Fibroblast of upper back skin (primary cell): Measurements from ENCODE around the gene COL18A1.

Experiments used
- DNase-seq: peaks from one replicate; pipeline ENCODE4 v3.0.0-alpha.2; 2013

Gene COL18A1

GRCh38 chr21:45470773-45471524 lies 66.0 kb downstream of the COL18A1 start:
- DNase-seq = peak; percentile 86

- peak; percentile 56 for DNase-seq
Measured at GRCh38 chr21:45471525-45472221, 66.7 kb downstream of the COL18A1 start.

- no peak for DNase-seq
Measured at GRCh38 chr21:45472445-45473365, 67.7 kb downstream of the COL18A1 start.

- no peak for DNase-seq
Measured at GRCh38 chr21:45473496-45474322, 68.7 kb downstream of the COL18A1 start.

GRCh38 chr21:45474323-45474950 lies 69.5 kb downstream of the COL18A1 start:
- no peak for DNase-seq

GRCh38 chr21:45475004-45475685 lies 70.2 kb downstream of the COL18A1 start:
- DNase-seq = no peak

GRCh38 chr21:45475797-45476570 lies 71.0 kb downstream of the COL18A1 start:
- DNase-seq = no peak

GRCh38 chr21:45476582-45476981 lies 71.6 kb downstream of the COL18A1 start:
- DNase-seq = no peak

- DNase-seq = no peak
Measured at GRCh38 chr21:45477176-45478114, 72.5 kb downstream of the COL18A1 start.

GRCh38 chr21:45478115-45478801 lies 73.3 kb downstream of the COL18A1 start:
- DNase-seq = peak; percentile 69

GRCh38 chr21:45478816-45479669 lies 74.1 kb downstream of the COL18A1 start:
- no peak for DNase-seq

GRCh38 chr21:45479691-45480675 lies 75.0 kb downstream of the COL18A1 start:
- no peak for DNase-seq

GRCh38 chr21:45480701-45481500 lies 75.9 kb downstream of the COL18A1 start:
- no peak for DNase-seq

- DNase-seq = no peak
Measured at GRCh38 chr21:45481566-45481965, 76.6 kb downstream of the COL18A1 start.
